Measurements from ENCODE around the gene GAS6. TPM values are rescaled to one million over a fixed set of nuclear protein-coding genes. Genes with fewer than 3 reads are reported as not detected.

GAS6 gene
- total RNA-seq, 1 donor from 2014 or later: 302 TPM

Other genes starting within 250 kb of the GAS6 start
- gene ATP4B, start 205.9 kb downstream of the GAS6 start, total RNA-seq: not detected
- gene GRK1, start 196.9 kb downstream of the GAS6 start, total RNA-seq: 0.09 TPM
- gene TMEM255B, start 104.8 kb downstream of the GAS6 start, total RNA-seq: 34.8 TPM
- gene C13orf46, start 110.0 kb upstream of the GAS6 start, total RNA-seq: 3.6 TPM